Activated T-cell treated with anti-CD3 and anti-CD28 coated beads, Interleukin-2, amount 50 U/mL, for 1 hour (primary cell): Measurements from ENCODE around the gene CDH4.

Experiments used
- DNase-seq: peaks from one replicate; pipeline ENCODE4 v3.0.0-alpha.2; 2020

CDH4 gene

DNA sequence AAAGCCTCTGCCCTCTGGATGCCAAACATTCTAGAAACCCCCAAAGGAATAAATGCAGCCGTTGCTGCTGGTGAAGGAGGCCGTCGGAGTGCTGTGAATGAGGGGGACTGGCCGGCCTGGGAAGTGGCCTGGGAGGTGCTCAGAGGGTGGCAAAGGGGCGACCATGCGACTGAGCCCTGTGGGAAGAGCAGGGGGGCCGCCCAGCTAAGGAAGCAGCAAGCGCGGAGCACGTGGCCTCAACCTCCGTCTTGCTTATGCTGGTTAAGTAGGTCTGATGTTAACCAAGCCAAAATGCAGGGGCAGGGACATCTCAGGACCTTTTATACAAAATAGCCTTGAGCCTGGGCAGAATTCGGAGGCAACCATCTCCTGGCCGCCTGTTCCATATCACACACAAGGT lies 432.1 kb downstream of the CDH4 start:
- no peak for DNase-seq

DNA sequence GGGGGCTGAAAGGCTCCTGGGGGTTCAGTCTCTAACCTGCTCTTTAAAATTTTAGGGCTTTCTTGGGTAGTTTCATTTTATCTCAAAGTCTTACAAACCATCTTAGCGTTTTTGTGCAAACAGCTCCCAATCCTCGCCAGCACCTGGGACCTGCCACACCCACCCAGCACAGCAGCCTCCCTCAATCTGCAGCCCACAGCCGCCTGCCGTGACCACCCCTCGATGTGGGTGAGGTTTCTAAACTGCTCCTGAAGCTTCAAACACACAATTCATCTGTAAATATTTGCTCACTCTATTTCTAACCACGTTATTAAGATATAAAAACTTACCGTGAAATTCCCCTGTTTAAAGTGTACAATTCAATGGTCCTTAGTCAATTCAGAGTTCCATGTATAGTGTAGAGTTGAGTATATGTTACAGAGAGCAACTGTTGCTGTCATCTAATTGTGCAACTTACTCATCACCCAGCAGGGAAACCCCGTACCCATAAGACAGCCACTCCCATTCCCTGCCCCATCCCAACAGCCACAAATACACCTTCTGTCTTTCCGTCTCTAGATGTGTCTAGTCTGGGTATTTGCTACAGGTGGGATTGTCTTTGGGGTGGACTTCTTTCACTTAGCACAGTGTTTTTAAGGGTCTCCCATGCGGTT lies 432.6 kb downstream of the CDH4 start:
- DNase-seq = no peak

- no peak for DNase-seq
Observed at GRCh38 chr20:61685462-61685861, 433.4 kb downstream of the CDH4 start.

DNA sequence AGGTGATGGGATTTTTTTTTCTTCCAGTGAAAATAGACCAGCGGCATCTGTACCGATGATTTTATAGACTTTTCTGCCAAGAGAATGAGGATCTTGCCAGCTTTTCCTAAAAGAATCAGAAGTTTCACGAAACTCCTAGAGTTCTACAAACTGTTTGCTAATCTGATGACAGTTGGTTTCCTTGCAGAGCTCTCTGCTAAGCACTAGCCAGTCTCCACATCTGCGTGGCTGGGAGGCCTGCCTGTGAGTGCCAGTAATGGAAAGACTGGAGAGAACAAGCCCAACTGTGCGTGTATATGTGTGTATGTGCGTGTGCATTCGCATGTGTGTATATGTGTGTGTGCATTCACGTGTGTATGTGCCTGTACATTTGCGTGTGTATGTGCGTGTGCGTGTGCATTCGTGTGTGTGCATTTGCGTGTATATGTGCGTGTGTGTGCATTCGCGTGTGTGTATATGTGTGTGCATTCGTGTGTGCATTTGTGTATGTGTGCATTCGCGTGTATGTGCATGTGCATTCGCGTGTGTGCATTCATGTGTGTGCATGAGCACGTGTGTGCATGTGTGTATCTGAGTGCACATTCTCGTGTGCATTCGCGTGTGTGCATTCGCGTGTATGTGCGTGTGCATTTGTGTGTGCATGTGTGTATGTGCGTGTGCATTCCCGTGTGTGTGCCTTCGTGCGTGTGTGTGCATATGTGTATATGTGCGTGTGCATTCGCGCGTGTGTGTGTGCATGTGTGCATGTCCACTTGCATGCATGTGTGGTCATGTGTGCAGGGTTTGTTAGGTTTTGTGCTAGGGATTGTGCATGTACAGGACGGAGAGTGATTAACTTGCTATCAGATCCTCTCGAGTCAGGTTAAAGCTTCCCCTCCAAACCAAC lies 434.2 kb downstream of the CDH4 start:
- DNase-seq = no peak

- no peak for DNase-seq
Observed at GRCh38 chr20:61688411-61688810, 436.4 kb downstream of the CDH4 start.

DNA sequence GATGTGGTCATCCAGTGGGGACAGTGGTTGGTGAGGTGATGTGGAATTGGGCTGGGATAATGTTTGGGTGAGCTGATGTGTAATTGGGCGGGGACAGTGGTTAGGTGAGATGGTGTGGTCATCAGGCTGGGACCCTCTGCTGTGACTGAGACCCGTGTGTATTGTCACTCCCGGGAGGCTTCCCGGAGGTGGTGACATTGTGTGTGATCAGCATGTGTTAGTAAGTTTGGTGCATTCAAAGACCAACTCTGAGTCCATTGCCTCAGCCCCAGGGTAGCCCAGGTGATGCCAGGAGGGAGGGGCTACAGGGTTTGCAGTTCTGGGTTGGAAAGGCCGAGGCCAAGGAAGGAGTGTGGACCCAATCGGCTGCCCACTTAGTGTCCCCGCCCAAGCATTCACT lies 438.1 kb downstream of the CDH4 start:
- no peak for DNase-seq

GRCh38 chr20:61690993-61691838 lies 439.2 kb downstream of the CDH4 start:
- DNase-seq = no peak

GRCh38 chr20:61691978-61692377 lies 439.9 kb downstream of the CDH4 start:
- DNase-seq = no peak

DNA sequence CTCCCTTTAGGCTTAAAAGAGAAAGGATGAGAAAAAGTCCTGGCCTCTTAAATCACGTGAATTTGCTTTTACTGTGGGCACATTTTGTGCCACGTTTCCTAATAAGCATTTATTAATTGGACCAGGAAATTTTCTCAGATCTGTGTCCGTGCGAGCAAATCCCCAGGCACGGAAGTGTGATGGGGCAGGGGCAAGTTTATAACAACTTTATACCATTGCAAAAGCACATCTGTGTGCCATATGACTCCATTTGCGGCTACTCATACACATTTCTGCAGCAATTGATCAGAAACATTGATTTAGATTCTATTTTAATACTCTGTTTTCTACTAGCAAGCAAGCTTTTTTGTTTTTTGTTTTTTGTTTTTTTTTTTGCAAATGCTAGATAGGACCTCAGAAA lies 440.4 kb downstream of the CDH4 start:
- DNase-seq = no peak

- no peak for DNase-seq
Observed at GRCh38 chr20:61693055-61693600, 441.1 kb downstream of the CDH4 start.

- DNase-seq = no peak
Observed at GRCh38 chr20:61694682-61695081, 442.6 kb downstream of the CDH4 start.

- DNase-seq = no peak
Observed at GRCh38 chr20:61695741-61696140, 443.7 kb downstream of the CDH4 start.

DNA sequence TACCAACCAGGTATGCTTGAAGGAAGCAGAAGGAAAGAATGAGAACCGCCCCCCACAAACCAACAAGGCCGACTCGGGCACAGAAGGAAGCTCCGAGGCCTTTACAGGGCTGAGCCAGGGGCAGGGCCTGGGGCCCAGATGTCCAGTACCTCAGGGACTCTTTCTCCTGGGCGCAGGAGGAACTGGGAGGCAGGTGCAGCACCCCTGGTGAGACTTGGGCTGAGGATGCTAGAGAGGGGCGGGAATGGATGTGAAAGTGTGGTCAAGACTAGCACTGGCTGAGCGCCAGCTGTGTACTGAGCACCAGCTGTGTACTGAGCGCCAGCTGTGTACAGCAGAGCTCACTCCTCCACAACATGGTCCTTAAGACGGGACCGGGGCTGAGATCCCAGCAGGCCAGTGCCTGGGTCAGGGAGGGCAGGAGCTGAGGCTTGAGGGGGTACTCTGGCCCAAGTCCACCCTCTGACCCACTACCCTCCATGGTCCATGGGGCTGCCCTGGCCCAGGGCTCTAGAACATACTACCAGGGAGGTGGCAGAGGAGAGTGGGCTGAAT lies 444.2 kb downstream of the CDH4 start:
- no peak for DNase-seq

DNA sequence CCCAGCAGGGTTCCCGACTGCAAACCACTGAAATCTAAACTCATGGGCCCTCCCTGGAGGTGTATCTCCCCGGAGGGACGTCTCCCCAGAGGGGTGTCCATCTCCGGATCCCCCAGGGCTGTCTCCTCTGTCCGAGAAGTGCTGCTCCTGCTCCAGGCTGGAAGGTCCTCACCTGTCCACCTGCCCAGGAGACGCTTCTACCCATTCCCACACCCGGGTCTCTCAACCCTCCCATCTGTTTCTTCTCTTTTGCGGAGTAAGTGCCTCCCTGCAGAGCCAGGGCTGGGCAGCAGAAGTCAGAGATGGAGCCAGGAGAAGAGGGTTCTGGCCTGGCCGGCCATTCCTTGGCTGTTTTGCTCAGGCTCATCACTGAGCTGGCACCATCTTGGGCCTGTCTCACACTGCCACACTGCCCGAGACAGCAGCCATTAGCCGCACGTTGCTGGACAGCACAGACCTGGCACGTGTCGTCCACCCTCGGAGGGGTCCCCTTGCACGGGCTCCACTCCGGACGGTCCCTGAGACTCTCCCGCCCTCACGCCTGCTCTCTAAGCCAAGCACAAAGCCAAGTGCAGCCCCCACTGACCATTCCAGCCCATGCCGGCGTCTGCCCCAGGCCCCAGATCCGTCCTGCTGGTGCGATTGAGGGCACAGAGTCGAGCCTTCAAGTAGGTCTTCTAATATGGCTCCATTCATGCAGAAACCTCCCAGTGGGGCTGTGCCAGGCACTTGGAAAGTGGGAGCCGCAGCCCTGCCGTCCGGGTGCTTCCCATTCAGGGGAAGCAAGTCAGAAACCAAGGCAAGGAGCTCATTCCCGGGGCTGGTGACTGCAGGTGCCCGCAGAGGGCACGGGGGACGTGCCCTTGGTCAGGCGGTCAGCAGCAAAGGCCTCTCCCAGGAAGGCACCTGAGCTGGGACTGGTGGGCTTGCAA lies 445.9 kb downstream of the CDH4 start:
- DNase-seq = no peak

GRCh38 chr20:61698598-61699494 lies 446.8 kb downstream of the CDH4 start:
- no peak for DNase-seq

DNA sequence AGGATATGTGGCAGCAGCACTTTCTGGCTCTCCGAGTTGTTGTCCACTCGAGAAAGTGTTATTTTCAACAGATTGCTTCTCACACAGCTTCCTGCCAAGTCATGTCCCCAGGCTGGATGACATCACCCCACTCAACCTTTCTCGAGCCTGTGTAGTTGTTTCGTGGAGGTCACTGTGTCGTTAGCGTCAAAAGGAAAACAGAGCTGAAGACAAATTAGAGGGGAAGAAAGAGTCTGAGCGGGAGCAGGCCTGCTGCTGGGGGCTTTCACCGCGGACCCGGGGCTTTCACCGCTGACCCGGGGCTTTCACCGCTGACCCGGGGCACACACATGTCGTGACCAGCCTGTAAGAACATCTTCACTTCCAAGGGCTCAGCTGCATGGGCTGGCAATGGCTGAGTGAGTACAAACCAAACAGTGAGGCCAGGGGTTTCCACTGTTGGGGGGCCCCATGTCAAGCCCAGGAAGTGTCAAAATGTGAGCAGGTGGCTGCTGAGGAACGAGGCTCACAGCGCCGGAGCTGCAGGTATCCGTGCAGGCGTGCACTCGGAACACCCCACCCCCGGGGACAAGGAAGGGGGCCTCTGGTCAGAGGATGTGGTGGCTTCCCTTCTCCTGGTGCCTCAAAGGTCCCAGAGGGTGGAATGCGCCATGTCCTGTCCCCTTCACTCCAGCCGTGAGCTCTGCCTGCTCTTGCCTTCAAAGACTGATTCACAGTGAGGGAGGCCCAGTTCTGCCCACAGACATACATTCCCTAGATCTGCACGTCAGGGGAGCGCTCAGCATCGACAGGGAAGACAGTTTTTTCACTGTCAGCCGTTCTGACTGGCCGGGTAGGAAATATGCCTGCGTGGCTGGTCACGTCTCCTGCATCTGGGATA lies 447.7 kb downstream of the CDH4 start:
- no peak for DNase-seq

DNA sequence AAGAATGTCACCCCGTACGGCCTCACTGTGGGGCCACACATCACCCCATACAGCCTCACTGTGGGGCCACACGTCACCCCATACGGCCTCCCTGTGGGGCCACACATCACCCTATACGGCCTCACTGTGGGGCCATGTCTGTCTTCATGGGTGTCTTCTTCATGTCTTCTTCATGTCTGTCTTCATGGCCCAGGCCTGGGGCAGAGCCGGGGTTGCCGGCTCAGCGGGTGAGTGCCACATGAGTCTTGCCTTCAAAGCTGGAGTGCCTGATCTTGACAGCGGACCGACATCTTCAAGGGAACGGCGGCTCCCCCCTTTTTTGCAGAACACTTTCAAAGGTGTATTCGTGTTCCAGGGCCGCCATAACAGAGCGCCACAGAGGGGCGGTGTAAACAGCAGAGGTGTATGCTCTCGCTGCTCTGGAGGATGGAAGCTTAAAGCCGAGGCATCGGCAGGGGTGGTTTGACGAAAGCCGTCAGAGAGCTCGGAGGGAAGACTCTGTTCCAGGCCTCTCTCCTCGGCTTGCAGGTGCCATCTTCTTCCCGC lies 448.6 kb downstream of the CDH4 start:
- no peak for DNase-seq

DNA sequence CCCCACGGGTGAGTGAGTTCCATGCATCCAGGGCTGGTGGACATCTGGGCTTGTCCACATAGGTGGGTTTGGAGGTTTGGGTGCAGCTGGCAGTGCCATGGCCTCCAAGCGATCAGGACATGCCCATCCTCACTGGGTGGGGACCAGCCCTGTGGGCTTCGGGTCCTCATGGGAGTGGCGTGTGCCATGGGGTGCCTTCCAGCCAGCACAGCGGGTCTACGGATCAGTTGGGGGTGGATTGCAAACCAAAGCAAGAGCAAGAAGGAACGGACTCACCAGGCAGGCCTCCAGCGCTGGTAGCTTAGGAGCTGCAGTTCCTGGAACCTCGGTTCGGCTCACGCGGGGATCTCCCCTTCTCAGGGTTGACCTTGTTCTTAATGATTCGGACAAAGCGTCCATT lies 449.3 kb downstream of the CDH4 start:
- no peak for DNase-seq

GRCh38 chr20:61701802-61702201 lies 449.7 kb downstream of the CDH4 start:
- DNase-seq = no peak
